ENCODE measurements around the gene DUSP9.

Gene DUSP9

DNA sequence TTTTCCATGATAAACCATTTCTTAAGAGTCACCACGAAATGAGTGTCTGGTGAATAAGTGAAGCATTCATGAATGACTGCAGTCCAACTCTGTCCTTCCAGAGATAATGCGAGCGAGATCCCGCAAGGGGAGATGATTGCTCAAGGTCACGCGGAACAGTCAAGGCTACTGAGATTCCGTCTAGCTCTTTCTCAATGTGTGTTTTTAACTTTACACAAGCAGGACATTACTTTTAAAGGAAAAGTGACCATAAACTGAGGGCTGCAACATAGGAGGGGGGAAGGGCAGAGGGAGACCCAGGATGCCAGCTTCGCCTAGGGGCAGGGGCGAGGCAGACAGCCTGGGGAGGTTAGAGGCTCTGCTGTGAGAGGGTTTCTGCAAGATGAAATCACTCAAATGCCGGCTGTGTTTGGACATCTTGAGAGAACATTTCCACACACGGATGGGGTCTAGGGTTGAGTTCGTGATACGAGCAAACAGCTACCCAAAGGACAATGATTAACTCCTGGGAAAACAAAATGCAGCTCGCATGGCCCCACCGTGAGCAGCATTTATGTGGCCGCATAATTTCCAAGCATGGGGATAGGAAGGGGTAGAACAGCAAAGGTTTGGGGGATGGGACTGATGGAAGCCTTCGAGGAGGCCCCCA is 24.2 kb upstream of the DUSP9 start:
- no peak for DNase-seq

DNA sequence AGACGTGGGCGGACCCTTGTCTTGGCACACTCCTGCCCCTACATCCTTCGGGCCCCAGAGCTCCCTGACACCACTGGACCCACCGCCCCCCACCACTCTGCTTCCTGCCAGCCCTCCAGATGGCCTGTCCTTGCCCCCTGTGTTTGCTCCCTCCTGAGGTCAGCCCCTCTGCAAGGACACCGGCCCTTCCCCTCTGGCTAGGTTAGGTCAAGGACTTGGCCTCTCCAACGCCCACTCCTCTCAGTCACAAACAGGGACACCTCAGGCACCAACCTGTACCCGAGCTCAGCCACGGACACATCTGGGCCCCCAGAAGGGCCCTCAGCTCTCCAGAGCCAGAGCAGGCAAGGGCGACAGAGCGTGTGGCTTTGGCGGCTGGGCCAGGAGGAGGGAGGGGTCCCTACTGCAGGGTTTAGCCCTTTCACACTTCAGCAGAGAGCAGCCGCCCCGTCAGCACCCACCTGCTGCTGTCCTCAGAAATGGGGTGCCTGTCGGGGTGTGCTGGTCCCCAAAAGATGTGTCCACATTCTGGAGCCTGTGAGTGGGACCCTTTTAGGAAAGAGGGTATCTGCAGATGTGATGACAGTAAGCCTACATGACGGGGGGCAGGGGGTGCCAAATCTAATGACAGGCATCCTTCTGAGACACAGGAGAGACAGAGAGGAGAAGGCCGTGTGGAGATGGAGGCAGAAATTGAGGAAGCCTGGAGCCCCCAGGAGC is 23.5 kb upstream of the DUSP9 start:
- DNase-seq, result no peak

DNA sequence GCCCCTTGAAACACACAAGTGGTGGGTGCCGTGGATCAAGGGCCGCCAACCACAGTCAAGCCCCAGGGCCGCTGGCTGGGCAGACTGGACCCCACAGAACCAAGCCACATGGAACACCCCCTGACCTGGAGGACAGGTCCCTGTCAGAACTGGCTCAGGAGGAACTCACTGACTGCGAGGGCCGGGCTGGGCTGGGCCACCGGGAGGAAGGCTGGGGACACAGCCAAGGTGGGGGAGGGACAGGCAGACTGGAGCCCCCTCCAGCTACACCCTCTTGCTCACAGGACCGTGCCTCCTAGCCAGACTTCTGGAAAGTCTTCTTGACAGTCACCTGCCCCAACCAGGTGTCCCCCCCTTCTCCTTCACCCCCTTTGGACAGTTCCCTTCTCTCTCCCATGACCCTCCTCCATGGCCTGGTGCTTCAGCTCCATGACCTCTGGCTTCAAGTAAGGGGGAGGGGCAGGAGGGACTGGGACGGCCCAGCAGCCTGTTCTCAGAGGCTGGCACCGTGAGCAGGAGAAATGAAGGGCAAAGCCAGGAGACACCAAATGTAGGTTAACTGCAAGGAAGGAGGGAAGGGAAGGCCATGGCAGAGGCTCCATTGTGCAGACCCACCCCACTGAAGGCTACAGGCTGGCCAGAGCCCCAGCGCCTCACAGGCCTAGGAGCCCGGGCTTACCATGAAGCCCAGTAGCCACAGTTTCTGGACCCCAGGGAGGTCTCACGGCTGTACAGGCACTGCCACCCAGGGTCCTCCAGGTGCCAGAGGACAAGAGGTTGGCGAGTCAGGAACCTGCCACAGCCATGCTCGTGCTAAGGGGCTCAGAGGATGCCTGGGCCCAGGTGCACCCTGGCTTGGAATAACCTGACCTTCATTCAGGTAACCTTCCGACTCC is 22.6 kb upstream of the DUSP9 start:
- no peak for DNase-seq

DNA sequence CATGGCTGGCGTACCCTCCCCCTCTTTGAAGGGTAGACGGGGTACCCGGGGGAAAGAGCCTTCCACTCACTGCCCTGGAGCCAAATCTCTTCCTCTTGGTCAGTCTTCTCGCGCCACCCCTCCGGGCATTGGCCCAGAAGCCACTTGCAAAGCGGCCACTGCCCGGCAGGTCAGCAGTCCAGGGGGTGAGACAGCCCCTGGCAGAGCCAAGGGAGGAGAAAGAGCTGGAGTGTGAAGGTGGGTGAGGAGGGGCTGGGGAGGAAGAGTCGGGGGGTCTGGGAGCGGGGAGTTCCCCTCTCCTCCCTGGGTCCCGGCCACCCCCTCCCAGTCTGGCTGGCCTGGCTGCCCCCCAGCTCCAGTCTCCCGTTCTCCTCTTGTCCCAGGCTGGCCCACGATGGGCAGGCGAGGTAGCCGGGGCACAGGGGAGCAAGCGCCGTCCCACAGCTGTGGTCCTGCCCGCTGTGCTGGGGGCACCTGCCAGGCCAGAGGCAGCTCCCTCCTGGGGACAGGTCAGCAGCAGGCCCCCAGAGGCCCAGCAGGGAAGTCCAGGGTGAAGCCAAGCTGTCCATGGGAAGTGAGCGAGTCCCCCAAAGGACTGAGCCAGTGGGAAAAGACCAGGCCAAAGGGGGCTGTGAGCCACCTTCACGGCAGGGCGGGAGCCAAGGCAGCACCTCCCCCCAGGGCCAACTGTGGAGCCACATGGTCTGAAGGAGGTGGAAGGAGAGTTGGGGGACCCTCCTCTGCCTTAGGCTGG is 21.6 kb upstream of the DUSP9 start:
- no peak for DNase-seq

DNA sequence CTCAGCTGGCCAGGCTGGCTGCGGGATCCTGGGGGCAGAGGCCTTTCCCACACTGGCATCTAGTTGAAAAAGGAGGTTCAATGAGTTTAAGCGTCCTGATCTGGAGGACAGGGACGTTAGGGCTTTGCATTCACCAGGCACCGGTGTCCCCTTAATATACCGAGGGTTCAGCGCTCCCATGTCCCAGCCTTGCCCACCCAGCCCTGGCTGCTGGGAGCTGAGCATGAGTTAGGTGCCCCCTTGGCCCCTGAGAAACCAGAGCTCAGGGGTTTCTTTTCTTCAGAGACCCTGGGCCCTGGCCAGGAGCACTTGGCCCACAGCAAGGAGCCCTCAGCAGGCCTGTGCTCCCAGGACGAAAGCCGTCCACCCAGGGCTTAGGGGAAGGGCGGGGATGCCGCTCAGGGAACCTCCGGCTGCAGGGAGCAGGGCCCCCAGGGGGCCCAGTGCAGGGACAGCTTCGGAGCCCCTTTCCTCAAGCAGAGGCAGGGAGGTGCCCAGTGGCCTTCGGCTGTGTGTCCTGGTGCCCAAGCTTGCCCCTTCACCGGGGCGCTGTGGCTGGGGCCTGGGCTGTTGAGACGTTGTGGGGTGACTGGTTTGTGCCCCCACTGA is 20.9 kb upstream of the DUSP9 start:
- no peak for DNase-seq

DNA sequence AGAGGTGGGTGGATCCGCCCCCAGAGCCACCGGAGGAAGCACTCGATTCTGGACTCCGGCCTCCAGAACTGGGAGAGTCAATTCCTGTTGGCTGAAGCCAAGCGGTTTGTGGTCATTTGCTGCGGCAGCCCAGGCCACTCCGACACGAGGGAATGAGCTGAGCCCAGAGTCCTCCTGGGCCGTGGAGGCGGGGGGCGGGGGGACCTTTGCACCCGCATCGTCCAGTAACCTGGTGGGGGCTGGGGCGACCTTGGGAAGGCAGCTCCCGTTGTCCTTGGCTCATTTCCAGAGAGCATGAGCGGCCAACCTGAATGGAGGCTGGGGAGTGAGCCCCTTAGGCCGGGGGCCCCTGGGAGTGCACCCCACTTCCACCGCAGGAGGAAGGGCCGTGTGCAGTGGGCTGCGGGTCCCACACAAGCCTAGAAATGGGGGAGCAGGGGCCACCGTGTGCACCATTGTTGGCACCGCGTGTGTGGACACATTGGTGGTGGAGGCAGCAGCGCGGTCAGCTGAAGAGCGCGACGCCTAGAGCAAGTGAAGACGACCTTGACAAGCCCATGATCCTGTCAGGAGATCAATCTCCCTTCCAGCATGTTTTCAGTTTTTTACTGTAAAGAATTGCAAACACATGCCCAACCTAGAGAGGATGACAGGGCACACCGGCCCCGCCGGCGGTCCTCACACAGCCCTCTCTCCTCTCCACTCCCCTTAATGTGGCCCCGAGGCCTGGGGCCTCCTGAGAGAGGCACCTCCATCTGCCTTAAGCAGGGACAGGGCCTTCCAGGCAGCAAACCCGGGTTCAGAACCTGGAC is 19.9 kb upstream of the DUSP9 start:
- no peak for DNase-seq

DNA sequence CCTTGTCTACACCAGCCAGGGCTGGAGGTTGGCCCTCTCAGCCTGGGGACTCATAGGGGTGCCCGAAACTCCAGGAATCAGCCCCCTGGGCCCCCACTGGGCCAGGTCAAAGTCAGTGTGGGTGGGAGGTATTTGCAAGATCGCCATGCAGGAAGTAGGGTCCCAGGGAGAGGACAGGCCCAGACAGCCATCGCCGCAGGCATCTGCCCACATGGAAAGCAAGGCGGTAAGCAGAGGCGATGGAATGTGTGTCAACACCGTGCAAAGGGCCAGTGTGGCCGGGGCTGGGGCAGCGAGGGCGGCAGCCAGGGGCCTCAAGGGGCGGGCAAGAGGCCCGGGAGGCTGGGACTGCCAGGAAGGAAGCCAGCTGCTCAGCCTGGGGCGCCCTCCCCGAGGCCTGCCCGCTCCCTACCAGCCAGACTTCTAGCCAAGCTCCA is 19.3 kb upstream of the DUSP9 start:
- no peak for DNase-seq

DNA sequence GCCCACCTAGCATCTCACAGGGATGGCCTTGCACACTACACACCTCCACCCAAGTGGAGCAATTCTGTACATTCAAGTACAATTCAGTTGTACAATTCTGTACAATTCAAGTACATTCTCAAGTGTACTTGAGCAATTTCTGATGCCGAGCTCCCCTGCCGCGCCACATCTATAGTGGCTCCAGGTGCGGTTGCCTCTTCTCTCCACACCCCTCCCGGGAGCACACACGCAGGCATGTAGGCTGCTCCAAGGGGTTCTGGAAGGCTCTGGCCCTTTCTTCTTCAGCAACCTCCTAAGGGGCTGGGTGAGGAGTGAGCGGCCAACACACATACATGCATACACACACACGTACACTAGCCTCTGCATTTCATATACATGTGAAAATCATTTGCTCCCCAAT is 18.9 kb upstream of the DUSP9 start:
- no peak for DNase-seq

DNA sequence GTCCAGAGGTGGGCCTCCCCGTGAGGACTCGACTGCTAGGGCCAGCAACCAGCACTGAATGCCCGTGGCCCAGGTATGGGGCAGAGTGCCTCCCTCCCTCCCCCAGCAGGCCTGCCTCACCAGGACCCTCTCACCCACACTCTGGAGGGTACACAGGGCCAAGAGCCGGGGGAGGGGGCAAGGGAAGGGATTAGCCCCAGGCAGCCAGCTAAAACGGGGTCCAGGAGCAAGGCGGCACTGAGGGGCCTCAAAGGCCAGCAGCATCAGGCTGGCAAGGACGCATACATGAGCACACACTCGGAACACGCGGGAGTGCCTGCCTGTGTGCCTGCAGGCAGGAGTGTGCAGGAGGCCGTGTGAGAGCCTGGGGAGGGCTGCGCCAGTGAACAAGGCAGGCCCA is 18.3 kb upstream of the DUSP9 start:
- no peak for DNase-seq

DNA sequence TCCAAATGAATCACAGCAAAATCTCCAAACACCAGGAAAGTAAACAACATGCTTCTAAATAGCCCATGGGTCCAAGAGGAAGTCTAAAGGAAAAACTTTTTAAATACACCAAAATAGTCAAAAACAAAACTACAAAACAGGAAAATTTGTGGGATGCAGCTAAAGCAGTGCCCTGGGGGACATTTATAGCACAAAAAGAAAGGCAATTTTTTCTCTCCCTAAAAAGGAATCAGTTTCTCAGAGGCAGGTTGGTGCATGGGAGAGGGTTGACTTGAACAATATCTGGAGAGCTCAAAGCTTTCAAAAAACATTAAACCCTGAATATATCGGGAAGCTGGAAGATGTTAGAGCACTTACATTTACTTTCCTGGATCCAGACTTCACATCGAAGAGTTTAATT is 15.7 kb upstream of the DUSP9 start:
- no peak for DNase-seq

DNA sequence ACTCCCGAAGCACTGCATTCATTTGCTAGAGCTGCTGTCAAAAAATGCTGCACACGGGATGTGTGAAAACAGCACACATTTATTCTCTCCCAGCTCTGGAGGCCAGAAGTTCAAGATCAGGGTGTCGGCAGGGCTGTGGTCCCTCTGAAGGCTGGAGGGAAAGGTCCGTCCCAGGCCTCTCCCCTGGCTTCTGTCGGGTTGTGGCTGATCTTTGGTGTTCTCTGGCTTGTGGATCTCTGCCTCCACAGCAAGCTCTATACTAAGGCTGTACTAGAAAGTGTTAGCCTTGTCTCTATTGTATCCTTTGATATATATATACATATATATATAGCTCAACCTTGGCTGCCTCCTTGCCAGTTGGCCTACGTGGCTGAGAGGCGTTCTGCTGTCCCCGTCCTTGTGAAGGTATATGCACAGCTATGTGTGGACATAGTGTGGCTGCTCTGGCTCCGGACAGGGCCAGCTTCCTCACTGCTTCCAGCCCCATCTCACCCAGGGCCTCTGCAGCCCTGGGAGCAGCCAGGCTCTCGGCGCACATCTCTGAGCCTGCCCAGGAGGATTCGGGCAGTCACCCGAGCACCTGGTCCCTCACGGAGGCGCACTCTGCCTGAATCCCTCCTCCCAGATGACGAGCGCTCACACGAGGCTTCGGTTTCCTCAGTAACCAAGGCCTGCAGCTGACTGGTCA is 15.0 kb upstream of the DUSP9 start:
- no peak for DNase-seq

DNA sequence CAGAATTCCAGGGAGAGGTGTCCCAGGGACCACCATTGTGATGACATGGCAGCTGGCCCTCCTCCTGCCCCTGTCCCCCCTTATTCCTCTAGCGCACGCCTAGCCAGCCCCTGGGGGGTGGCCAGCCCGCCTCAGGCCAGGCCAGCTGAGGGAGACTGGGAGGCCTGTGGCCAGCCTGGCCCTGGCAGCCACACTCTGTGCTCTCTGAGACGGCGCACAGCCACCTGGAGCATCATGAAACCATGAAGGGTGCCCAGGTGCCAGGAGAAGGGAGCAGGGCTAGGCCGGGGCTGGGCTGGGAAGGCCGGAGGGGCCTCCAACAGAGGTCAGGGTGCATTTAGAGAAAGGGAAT is 14.4 kb upstream of the DUSP9 start:
- no peak for DNase-seq

DNA sequence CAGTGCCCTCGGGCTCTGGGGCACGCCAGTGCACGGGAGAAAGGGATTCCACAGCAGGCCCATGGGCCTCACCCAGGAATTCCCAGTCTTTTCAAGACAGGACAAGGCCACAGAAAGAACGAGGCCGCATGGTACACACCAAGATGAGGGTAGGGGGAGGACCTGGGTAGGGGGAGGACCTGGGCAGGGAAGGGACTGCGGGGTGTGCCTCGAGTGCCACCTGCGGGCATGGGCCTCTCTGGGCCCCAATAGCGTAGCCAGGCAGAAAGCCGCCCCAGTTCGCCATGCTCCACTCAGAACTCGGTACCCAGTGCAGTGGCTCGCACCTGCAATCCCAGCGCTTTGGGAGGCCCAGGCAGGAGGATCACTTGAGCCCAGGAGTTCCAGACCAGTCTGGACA is 14.0 kb upstream of the DUSP9 start:
- no peak for DNase-seq

DNA sequence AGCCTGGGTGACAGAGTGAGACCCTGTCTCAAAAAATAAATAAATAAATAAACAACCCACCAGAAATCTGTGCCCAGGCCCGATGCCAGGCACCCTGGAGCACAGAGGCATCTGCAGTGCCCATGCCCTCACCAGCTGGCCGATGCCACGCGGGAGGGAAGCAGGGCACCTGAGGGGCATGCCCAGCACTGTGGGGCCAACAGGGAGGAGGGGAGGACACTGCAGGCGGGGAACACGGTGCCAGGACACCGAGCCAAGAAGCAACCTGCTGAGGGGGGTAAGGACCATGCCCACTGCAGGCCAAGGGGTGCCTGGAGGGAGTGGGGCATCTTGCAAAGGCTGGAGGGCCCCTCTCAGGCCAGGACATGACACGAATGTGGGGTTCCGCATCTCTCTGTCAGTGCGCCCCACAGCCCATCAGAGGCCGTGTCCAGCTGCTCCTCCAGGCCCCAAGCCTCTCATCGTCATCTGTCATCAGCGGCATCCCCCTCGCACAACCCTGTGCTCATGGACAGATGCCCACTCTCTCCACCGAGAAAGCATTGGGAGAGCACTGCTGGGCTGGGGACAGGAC is 13.3 kb upstream of the DUSP9 start:
- DNase-seq, result no peak

DNA sequence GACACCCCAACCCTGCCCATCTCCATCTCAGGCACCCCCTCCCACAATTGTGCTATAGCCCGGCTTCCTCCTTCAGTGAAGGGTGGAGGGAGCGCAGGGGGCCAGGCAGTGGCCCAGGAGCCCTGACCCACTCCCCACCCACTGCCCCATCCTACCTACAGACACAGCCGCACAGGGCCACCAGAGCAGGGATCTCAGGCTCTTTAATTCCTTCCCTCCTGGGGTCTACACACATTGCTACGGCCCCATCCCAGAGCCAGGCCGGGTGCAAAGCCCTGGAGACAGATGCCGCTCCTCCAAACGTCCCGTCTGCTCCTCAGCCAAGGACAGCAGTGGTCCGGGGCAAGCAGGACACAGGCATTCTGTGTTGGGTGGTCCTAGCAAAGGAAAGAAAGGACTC is 12.8 kb upstream of the DUSP9 start:
- no peak for DNase-seq

DNA sequence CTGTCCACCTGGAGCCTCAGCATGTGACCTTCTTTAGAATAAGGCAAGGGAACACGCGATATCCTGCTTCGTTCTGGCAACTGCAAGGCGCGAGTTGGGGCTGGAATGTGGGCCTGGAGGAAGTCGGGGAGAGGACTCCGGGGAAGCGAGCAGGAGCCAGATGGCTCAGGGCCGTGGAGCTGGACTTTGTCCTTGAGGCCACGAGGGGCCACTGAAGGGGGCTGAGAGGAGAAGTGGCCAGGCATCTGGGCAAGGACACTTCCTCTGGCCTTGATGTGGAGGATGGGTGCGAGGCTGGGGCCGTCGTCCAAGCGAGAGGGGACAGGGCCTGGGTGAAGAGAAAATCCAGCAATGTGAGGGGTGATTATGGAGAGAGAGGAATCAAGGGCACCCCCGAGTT is 12.2 kb upstream of the DUSP9 start:
- no peak for DNase-seq

DNA sequence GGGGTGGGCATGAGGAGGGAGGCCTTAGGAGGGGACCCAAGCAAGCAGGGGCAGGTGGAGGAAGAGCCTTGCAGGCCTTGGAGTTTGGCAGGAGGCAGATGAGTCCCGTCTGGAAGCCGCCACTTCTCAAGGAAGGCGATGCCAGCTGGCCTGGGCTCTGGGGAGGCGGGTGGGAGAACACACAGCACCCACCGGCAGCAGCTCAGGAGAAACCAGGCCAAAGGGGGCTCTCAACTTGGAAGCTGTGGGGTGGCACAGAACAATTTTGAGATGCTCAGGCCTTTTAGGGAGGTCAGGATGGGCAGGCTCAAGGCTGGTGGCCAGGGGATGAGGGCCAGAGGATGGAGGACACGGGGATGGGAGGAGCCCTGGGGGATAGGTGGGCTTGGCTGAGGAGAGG is 11.6 kb upstream of the DUSP9 start:
- DNase-seq, result no peak

DNA sequence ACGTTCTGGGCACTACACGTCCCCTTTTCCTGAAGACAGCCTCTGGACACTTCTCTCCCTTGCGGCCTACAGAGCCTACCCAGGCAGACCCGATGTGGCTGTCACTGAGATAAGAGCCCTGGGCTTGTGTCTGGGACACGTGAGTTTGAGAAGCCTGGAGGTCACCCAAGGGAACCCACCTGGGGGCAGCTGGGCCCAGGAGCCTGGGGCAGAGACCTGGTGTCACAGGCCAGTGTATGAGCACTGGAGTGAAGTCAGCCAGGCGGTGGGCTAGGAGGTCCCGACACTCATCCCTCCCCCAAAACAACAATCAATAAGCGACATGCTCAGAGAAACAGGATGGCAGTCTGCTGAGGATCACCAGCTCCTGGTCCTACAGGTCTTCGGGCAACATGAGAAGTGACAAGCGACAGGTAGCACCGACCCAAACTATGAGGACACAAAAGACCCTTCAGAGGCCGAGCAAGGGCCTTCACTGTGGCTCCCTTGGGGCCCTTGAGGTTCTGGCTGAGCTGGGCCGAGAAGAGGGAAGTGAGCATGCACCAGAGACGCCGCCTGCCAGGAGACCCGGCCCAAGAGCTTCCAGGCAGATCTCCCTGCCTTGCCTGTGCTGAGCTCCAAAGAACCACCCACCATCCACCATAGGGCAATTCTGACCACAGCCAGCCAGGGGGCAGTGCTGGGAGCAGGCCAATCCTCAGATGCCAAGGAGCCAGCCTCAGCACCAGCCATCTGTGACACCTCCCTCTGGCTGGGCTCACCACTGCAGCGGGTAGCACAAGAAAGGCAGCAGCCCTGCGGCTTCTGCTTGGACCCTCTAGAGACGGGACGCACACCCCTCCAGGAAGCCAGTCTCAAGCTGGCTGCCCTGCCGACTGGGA is 11.0 kb upstream of the DUSP9 start:
- no peak for DNase-seq

DNA sequence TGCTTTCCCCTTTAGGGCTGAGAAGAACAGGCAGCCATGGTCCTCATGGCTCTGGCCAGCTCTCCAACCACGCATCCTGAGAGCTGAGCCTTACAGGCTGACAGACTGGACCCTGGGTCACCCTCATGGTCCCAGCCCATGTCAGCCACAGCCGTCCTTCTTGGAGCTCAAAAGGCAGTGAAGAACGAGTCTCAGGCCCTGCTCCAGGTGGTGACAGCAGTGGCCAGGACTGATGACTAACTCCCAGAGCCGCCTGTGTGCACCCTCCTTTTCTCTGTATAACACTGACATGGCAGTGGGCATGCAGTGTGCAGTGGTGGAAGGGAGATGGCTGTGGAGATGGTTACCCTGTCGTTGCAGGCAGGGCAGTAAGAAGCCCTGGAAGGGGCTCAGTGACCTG is 10.3 kb upstream of the DUSP9 start:
- no peak for DNase-seq

Data from activated gamma-delta T cell (primary cell).